HepG2 (cell line): ENCODE results near the gene TBC1D24. TPM values are rescaled to one million over a fixed set of nuclear protein-coding genes. Genes with fewer than 3 reads are reported as not detected.
A peak's percentile ranks its signal among the peaks of the same experiment; 100 is the strongest.

Experiments used
- ASH2L ChIP-seq: fragments of 300-600, 200-600 bp; sonication (generic); IDR thresholded peaks from 2 replicates; pipeline ENCODE4 v1.7.0; 2017; ENCODE audit warnings: low read depth, mild to moderate bottlenecking, moderate library complexity, mixed read lengths, low read length; ENCODE audit not compliant: insufficient read length
- BCL3 ChIP-seq: sonication (generic); formaldehyde crosslinking; IDR thresholded peaks from 2 replicates; pipeline ENCODE4 v1.5.1; 2020; ENCODE audit warnings: mild to moderate bottlenecking, missing genetic modification reagents, moderate library complexity
- CHD4 ChIP-seq: fragments of 200-600 bp; sonication (generic); IDR thresholded peaks from 2 replicates; pipeline ENCODE4 v1.7.0; 2017; ENCODE audit warnings: mild to moderate bottlenecking, low read length, borderline replicate concordance
- GABPA ChIP-seq, 2 experiments: IDR thresholded peaks; 2 replicates each; pipeline ENCODE4 v1.6.1; 2011 to 2016; ENCODE audit warnings: low read depth in 2 of 2, low read length in 1 of 2, missing biosample characterization in 1 of 2, missing genetic modification characterization in 1 of 2
- KIAA2018 ChIP-seq: sonication (generic); formaldehyde crosslinking; IDR thresholded peaks from 2 replicates; pipeline ENCODE4 v1.5.0; 2020; ENCODE audit warnings: mild to moderate bottlenecking, missing genetic modification reagents, borderline replicate concordance
- PHF21A ChIP-seq: sonication (generic); formaldehyde crosslinking; IDR thresholded peaks from 2 replicates; pipeline ENCODE4 v1.5.0; 2020; ENCODE audit warnings: mild to moderate bottlenecking, missing genetic modification reagents
- POLR2G ChIP-seq: fragments of 200-400 bp; formaldehyde crosslinking; IDR thresholded peaks from 2 replicates; pipeline ENCODE4 v1.6.1; 2018; ENCODE audit warnings: mild to moderate bottlenecking, low read depth, low read length, moderate library complexity
- RAD21 ChIP-seq: fragments of 450-650 bp; formaldehyde crosslinking; IDR thresholded peaks from 2 replicates; pipeline ENCODE4 v1.5.0; 2020; ENCODE audit warnings: mild to moderate bottlenecking
- SKI ChIP-seq: fragments of 450-650 bp; IDR thresholded peaks from one replicate; pipeline ENCODE4 v1.6.1; 2018; ENCODE audit warnings: mild to moderate bottlenecking; ENCODE audit not compliant: partially characterized antibody
- YEATS4 ChIP-seq: sonication (generic); formaldehyde crosslinking; IDR thresholded peaks from 2 replicates; pipeline ENCODE4 v1.4.0; 2020; ENCODE audit warnings: missing genetic modification reagents, borderline replicate concordance
- ZBED4 ChIP-seq: sonication (generic); formaldehyde crosslinking; IDR thresholded peaks from 2 replicates; pipeline ENCODE4 v1.4.0; 2020; ENCODE audit warnings: missing genetic modification reagents, borderline replicate concordance
- ZFP37 ChIP-seq: sonication (generic); formaldehyde crosslinking; IDR thresholded peaks from 2 replicates; pipeline ENCODE4 v1.4.0; 2020; ENCODE audit warnings: missing genetic modification reagents, borderline replicate concordance
- ZKSCAN1 ChIP-seq: fragments of 150-350 bp; IDR thresholded peaks from 2 replicates; pipeline ENCODE4 v1.6.1; 2014; ENCODE audit warnings: low read length
- ZNF335 ChIP-seq: sonication (generic); formaldehyde crosslinking; IDR thresholded peaks from 2 replicates; pipeline ENCODE4 v1.4.0; 2020; ENCODE audit warnings: missing genetic modification reagents
- ZNF766 ChIP-seq: sonication (generic); formaldehyde crosslinking; IDR thresholded peaks from 2 replicates; pipeline ENCODE4 v1.5.0; 2020; ENCODE audit warnings: missing genetic modification reagents, borderline replicate concordance
- polyA plus RNA-seq, 8 experiments: library from polyadenylated mRNA; depleted of rRNA in 3 of 8; stranded (reverse) in 7 of 8; unstranded in 1 of 8; fragments of >200 nt; fragmentation: Illumina TruSeq in 4 of 8; extraction: Trizol in 4 of 8; gene quantifications; 2 replicates each; pipeline versions ENCODE4 v1.2.1 to v1.2.3, GENCODE V29; 2011 to 2016; ENCODE audit warnings: low read depth in 4 of 8, missing spikeins in 1 of 8, mixed read lengths in 1 of 8; ENCODE audit not compliant: insufficient read depth in 1 of 8
- total RNA-seq, 5 experiments: library from RNA; depleted of rRNA; stranded (reverse); fragments of >200 nt; fragmentation: Illumina TruSeq; extraction: Trizol; gene quantifications; 2 replicates each; pipeline ENCODE4 v1.2.3, GENCODE V29; 2016; ENCODE audit warnings: low read depth in 1 of 5

TBC1D24 gene
- total and polyA plus RNA-seq, 2 of the 13 experiments (the other 11 are each of a cell fraction or from before 2014, with no cell fraction given) = 7.7 to 13.7 TPM

GRCh38 chr16:2429034-2429770 is 45.7 kb upstream of the TBC1D24 start, which contains the start of gene CCNF (continued):
- TF ChIP-seq SKI (no peak), BCL3 (CRISPR knock-in tag) (peak; percentile 16; the same call in 1 of the 2 replicates), ASH2L (peak; percentile 64), YEATS4 (CRISPR knock-in tag) (peak; percentile 32), ZKSCAN1 (no peak), RAD21 (CRISPR knock-in tag) (peak; percentile 38), ZNF766 (peak; percentile 77; the same call in 1 of the 2 replicates), PHF21A (CRISPR knock-in tag) (peak; percentile 74), ZFP37 (0 out of 2 replicates have a peak, but pooled peaks have one; percentile 51), CHD4 (no peak), KIAA2018 (CRISPR knock-in tag) (no peak), GABPA (IDR thresholded peaks at IDR 0.05; ENCODE audit: low read depth, low read length) (no peak), GABPA (CRISPR knock-in tag; IDR thresholded peaks at IDR 0.05; ENCODE audit: low read depth) (no peak), ZNF335 (CRISPR knock-in tag) (no peak), ZBED4 (CRISPR knock-in tag) (no peak), POLR2G (peak; percentile 67)
